Osteocyte (in vitro differentiated cells): ENCODE data around the gene SRGAP3. TPM values are rescaled to one million over a fixed set of nuclear protein-coding genes. Genes with fewer than 3 reads are reported as not detected.

ENCODE experiments used
- DNase-seq: peaks from one replicate; pipeline ENCODE4 v3.0.0; 2021; ENCODE audit warnings: mixed read lengths; ENCODE audit not compliant: unreplicated experiment; ENCODE audit errors: extremely low spot score
- H3K27ac Mint-ChIP-seq: one replicate; pipeline ENCODE4 v1.8.0; 2021; ENCODE audit warnings: mild to moderate bottlenecking, mixed read lengths; ENCODE audit not compliant: unreplicated experiment
- H3K27me3 Mint-ChIP-seq: one replicate; pipeline ENCODE4 v1.8.0; 2021; ENCODE audit warnings: mixed read lengths; ENCODE audit not compliant: unreplicated experiment
- H3K36me3 Mint-ChIP-seq: one replicate; pipeline ENCODE4 v1.8.0; 2021; ENCODE audit warnings: mixed read lengths; ENCODE audit not compliant: unreplicated experiment
- H3K4me1 Mint-ChIP-seq: one replicate; pipeline ENCODE4 v1.8.0; 2021; ENCODE audit warnings: mixed read lengths; ENCODE audit not compliant: unreplicated experiment
- H3K4me3 Mint-ChIP-seq: one replicate; pipeline ENCODE4 v1.8.0; 2021; ENCODE audit warnings: mild to moderate bottlenecking, moderate library complexity, mixed read lengths; ENCODE audit not compliant: unreplicated experiment
- H3K9me3 Mint-ChIP-seq: one replicate; pipeline ENCODE4 v1.8.0; 2021; ENCODE audit warnings: mixed read lengths; ENCODE audit not compliant: unreplicated experiment
- CTCF ChIP-seq: fragments of 200-600 bp; sonication (generic); IDR thresholded peaks from 2 replicates; pipeline ENCODE4 v1.5.0; 2021; ENCODE audit warnings: antibody characterized with exemption, mild to moderate bottlenecking, moderate library complexity
- total RNA-seq: library from RNA; stranded (reverse); gene quantifications from 2 replicates; pipeline ENCODE4 v1.2.1, GENCODE V29; 2021

Gene SRGAP3
- total RNA-seq, 1 donor from 2014 or later, result 2.6 TPM

- Mint-ChIP-seq H3K27ac (no peak overlapping the region), H3K4me1 (no peaks in the 10 kb centered on the region), H3K4me3 (no peak overlapping the region), H3K27me3 (peaks cover 28% of the 10 kb centered on the region), H3K9me3 (no peaks in the 10 kb centered on the region), H3K36me3 (no peaks in the 10 kb centered on the region)
- TF ChIP-seq CTCF, result peak; percentile 30
- DNase-seq, result no peak
Measured at GRCh38 chr3:8996681-8997121, 252.7 kb downstream of the SRGAP3 start.

- no peak overlapping the region for H3K4me3 Mint-ChIP-seq
- H3K27ac Mint-ChIP-seq, result no peak overlapping the region
- no peaks in the 10 kb centered on the region for H3K36me3 Mint-ChIP-seq
- H3K27me3 Mint-ChIP-seq, result peaks cover 23% of the 10 kb centered on the region
- DNase-seq, result peak; percentile 21
- no peaks in the 10 kb centered on the region for H3K4me1 Mint-ChIP-seq
- TF ChIP-seq CTCF, result no peak
- no peaks in the 10 kb centered on the region for H3K9me3 Mint-ChIP-seq
Measured at GRCh38 chr3:8996216-8996615, 253.2 kb downstream of the SRGAP3 start.

GRCh38 chr3:8994226-8994625, 255.2 kb downstream of the SRGAP3 start:
- no peak for TF ChIP-seq CTCF
- H3K4me3 Mint-ChIP-seq, result no peak overlapping the region
- no peak for DNase-seq
- no peaks in the 10 kb centered on the region for H3K36me3 Mint-ChIP-seq
- peaks cover 2% of the 10 kb centered on the region for H3K4me1 Mint-ChIP-seq
- no peak overlapping the region for H3K27ac Mint-ChIP-seq
- H3K27me3 Mint-ChIP-seq, result peaks cover 9% of the 10 kb centered on the region
- no peaks in the 10 kb centered on the region for H3K9me3 Mint-ChIP-seq

- Mint-ChIP-seq H3K27me3 (peaks cover 6% of the 10 kb centered on the region), H3K27ac (no peak overlapping the region), H3K36me3 (no peaks in the 10 kb centered on the region), H3K9me3 (no peaks in the 10 kb centered on the region), H3K4me1 (peaks cover 2% of the 10 kb centered on the region), H3K4me3 (no peak overlapping the region)
- TF ChIP-seq CTCF, result no peak
- peak; percentile 79 for DNase-seq
Measured at GRCh38 chr3:8993331-8993730, 256.1 kb downstream of the SRGAP3 start.

- Mint-ChIP-seq H3K27ac (no peak overlapping the region), H3K4me1 (peaks cover 2% of the 10 kb centered on the region), H3K4me3 (no peak overlapping the region), H3K27me3 (peaks cover 6% of the 10 kb centered on the region), H3K36me3 (no peaks in the 10 kb centered on the region), H3K9me3 (no peaks in the 10 kb centered on the region)
- DNase-seq, result peak; percentile 64
- TF ChIP-seq CTCF, result no peak
Measured at GRCh38 chr3:8992854-8993253, 256.6 kb downstream of the SRGAP3 start.
